Stimulated activated CD4-positive, alpha-beta T cell treated with anti-CD3 and anti-CD28 coated beads, Interleukin-4, amount 100 ng/mL, for 4 hours (primary cell): Measurements from ENCODE around the gene KBTBD13.
"Not testable (repeated sequence)": the region's sequence is repeated elsewhere in the genome, so short reads cannot be mapped to it uniquely, and the experiment has no call there.

Experiments
- DNase-seq, 2 experiments: peaks; one replicate each; pipeline ENCODE4 v3.0.0-alpha.2; 2020

The KBTBD13 gene

DNA sequence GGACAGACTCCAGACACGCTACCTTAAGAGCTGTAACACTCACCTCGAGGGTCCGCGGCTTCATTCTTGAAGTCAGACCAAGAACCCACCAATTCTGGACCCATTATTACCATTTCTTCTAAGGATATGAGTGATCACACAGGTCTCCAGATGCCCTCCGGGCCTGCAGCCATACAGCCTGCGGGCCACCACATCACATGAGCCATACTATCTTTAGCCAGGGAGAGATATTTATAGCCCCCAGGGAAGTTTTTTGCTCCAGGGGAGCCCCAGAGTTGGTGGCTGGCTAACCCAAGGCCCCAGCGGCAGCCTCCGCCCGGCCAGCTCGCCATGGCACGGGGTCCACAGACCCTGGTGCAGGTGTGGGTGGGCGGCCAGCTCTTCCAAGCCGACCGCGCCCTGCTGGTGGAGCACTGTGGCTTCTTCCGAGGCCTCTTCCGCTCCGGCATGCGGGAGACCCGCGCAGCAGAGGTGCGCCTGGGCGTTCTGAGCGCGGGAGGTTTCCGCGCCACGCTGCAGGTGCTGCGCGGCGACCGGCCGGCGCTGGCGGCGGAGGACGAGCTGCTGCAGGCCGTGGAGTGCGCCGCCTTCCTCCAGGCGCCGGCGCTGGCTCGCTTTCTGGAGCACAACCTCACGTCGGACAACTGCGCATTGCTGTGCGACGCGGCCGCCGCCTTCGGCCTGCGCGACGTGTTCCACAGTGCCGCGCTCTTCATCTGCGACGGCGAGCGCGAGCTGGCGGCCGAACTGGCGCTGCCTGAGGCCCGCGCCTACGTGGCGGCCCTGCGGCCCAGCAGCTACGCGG, at the start of gene KBTBD13:
TSS of gene KBTBD13 (plus strand) at position 261 of the 805 bp plus-strand sequence. CDS start at position 331, 70 bp downstream.
- DNase-seq, result no peak

DNA sequence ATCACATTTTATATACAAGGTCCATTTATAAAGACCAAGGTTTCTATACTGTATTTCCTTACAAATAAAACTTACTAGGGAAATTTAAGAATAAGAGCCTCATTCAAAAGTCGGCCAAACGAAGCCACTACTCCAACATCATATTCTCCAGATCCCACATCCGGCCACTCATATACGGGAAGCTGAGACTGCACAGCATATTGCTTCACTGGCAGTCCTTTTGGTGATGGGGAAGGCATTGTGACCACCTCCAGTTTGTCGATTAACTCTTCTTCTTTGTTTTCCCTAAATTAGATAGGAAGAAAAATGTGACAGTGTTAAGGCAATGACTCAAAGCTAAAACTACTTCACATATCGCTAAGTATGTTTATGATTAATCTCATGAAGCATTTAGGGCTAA, 49.8 kb upstream of the KBTBD13 start:
- DNase-seq, result no peak

DNA sequence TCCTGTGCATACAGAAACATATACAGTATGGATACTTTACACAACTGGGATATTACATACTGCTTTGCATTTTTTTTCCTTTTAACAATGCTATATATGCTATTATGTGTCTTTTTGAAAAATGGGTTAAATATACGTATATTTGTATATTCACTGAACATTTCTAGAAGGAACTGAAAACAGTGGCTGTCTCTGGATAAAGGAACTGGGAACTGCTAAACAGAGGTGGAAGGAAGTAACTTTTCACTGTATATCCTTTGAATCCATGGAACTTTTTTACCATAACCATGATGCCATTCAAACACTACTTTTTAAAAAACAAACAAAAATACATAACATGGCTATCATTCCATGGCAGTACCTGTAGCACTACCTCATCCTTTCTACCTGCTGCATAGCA, 49.0 kb upstream of the KBTBD13 start:
- no peak for DNase-seq

DNA sequence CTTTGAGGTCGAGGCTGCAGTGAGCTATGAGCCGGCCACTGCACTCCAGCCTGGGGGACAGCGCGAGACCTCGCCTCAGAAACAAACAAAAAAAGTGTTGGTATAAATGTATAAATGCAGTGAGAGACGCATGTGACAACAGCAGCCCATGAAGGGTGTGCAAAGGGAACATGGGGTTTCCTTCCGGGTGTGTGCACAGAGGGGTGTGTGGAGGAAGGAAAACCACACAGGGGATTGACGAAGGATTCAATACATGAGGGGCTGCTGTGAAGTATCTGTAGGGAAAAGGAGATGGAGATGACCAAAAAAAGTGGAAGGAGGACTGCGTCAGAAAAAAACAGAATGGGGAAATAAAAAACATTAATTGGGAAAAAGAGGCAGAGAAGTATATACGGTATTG, 48.2 kb upstream of the KBTBD13 start:
- DNase-seq, result no peak

DNA sequence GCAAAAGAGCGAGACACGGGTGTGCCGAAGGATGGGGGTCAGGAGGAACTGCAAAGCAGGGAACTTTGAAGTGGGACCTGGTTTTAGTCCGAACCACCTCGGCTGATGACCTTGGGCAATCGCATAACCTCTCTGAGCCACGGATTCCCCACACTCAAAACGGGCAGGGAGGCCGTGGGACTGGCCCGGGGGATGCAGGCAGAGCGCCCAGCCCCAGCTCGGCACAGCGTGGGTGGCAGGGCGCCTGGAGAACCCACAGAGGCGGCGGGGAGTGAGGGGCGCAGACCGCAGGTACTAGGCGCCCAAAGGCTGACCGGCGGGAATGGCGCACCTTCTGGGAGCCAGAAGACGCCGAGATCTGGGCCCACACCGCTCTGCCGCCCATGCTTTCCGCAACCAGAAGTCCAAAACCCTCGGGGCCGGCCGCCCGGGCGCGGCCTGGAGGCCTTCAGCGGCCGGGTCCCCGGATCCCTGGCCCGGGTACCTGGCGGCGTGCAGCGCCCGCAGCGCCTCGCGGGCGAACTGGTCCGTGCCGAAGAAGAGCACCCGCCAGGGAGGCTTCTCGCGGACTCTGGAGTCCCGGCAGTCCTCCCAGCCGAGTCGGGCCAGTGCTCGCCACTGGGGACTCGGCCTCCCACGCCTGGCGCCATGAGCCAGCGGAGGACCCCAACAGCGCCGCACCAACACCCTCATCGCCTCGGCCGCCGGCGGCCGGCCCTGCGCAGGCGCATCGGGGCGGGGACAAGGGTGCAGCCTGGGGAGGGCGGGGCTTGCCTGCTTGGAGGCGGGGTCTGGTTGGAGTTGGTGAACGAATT, 47.4 kb upstream of the KBTBD13 start, which contains the start of gene MTFMT:
TSS of gene MTFMT (minus strand) at position 719 of the 815 bp plus-strand sequence. CDS start at position 693, 26 bp downstream.
- peak; percentile 89 to 97 for DNase-seq

DNA sequence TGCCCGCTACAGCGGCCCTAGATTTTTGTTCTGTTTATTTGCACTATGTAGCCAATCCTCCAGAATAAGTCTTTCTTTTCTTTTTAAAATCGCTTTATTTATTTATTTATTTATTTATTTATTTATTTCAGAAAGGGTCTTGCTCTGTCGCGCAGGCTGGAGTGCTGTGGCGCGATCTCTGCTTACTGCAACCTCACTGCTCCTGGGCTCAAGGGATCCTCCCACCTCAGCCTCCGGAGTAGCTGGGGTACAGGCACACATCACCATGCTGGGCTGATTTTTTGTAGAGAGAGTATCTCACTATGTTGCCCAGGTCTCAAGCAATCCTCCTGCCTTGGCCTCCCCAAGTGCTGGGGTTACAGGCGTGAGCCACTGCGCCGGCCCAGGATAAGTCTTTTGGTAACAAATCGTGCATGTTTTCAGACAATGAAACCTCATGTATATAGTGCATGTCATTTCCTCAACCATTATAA, 46.8 kb upstream of the KBTBD13 start:
- DNase-seq, result no peak

DNA sequence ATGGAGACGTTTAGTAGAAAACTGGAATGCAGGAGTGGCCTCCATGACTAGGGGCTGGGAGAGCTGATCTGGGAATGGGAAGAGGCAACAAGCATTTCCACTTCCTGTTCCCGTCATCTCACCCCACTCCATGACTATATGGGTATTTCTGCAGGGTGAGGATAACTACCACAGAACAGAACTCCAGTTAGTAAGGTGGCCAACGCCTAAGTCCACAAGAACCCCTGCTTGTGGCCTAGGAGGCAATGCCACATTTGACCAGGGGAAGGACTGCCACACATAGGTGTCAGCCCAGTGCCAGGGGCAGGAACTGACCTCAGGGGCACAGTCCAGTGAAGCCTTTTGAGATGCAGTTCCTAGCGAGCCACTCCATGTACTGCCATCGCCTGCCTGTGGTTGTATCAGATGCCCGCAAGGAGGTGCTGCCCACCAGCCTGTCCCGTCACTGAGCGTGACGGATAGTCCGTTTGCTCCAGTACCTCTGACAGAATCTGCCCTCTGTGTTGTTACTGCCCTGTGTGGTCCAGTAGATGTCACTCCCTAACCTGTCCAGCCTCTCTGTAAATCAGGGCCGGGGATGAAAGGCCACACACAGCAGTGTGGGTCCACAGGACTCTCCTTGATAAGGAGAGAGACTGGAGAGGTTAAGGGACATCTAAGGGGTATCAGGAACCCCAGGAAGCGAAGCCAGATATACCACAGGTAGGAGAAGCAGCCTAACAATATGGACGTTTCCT, 43.6 kb upstream of the KBTBD13 start:
- peak; percentile 12 to 23 for DNase-seq

DNA sequence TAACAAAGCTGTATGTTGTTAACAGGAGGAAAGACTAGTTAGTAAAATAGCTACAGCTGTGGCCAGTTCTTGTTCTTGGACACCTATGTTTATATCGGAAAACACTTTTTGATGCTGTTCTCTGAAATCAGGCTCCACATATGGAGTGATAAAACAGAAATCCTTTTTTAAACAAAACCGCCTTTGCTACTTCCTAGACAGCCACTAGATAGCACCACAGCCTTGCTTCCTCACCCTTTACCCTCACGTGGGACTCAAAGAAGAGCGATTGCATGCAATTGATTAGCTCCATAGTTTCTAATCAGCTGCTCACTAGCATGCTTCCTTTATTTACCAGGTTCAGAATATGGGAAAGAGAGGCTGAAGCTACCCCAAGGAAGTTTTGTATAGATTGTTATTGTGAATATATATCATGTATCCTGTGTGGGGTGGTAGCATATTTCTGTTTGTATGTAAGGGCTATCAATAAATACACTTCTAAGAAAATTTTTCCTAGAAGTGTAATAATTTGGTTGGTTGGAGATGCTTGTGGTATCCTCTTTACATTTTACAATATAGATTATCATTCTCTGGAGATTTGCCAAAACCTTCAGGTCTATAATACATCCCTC, 42.8 kb upstream of the KBTBD13 start:
- DNase-seq, result peak in 1 of 2 experiments; percentile 14

DNA sequence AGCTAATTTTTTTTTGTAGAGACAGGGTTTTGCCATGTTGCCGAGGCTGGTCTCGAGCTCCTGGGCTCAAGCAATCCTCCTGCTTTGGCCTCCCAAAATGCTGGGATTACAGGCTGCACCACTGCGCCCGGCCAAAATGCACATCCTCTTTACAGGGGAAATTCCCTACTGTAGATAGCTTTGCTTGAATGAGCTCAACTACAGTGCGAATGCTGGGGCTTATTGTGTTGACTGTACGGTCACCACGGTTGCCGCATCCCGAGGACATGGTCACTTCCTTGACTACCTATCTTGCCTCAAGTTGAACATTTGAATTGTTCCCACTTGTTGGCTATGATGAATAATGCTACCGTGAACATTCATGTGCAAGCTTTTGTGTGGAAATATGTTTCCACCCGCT, 41.8 kb upstream of the KBTBD13 start:
- DNase-seq, result no peak

DNA sequence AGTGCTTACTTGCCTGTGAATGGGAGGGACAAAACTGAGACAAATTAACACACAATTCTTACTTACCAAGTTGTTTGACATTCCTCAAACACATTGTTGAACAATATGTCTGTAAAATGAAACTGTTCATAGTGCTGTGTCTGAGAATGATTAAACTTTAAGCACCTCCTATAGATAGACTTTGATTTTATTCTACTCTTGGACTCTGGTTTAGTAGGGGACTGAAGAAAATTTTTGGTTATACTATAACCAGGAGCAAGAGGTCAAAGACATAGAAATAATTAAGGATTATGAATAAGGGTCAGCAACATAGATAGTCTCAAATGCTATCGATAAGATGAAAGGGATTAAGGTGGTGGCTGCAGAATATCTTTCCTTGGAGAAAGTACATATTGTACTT, 39.2 kb upstream of the KBTBD13 start:
- DNase-seq, result no peak

DNA sequence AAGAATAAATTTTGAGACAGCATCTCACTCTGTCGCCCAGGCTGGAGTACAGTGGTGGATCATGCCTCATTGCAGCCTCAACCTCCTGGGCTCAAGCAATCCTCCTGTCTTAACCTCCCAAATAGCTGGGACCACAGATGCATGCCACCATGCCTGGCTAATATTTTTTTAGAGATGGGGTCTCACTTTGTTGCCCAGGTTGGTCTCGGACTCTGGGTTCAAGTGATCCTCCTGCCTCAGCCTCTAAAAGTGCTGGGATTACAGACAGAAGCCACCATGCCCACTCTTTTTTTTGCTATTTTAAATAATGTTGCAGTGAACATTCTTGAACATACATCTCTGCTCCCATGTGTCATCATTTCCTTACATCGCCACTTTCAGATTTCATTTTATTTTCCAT, 38.1 kb upstream of the KBTBD13 start:
- no peak for DNase-seq

DNA sequence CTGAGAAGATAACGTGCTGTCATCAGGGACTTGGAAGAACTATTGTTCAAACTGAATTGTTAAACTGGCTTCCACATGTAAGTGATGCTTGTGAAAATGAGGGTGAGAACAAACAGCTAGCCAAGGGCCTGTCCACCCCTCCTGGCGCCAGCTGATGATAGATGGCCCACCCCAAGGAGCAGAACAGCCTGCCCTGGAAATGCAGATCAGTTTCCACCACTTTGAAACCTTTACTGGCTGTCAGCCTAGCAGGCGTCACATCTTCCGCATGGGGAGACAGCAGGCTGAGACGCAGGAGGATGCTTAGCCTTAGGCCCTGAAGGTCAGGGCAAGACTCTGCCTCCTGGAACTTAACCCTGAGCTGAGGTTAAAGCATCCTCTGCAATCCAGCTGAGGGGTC, 37.7 kb upstream of the KBTBD13 start:
- DNase-seq, result no peak

DNA sequence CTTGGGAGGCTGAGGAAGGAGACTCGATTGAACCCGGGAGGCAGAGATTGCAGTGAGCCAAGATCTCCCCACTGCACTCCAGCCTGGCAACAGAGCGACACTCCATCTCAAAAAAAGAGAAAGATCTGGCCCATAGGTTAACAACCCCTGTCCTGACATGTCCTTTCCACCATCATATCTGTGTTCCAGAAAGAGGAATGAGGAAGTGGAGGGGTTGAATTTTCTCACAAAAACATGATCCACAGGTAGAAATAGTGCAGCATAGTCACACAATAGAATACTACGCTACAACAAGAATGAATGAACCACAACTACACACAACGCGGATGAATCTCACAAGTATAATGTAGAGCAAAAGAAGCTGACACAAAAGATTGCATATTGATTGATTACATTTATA, 36.1 kb upstream of the KBTBD13 start:
- no peak for DNase-seq

DNA sequence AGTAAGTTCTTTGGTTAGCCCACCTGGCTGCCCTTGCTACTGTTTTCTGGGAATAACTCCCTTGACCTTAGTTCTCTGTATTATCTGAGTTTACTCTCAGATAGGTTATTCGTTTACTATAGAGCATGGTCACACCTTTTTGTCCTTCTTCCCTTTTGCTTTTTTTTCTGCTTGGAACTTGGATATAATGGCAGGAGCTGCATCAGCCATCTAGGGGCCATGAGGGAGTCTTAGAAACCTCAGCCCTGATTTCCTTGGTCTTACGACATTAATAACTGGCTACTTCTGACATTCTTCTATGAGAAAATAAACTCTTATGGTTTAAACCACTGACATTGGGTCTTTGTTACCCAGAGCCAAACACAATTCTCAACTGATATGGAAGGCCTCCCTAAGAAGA, 34.8 kb upstream of the KBTBD13 start:
- DNase-seq, result no peak

DNA sequence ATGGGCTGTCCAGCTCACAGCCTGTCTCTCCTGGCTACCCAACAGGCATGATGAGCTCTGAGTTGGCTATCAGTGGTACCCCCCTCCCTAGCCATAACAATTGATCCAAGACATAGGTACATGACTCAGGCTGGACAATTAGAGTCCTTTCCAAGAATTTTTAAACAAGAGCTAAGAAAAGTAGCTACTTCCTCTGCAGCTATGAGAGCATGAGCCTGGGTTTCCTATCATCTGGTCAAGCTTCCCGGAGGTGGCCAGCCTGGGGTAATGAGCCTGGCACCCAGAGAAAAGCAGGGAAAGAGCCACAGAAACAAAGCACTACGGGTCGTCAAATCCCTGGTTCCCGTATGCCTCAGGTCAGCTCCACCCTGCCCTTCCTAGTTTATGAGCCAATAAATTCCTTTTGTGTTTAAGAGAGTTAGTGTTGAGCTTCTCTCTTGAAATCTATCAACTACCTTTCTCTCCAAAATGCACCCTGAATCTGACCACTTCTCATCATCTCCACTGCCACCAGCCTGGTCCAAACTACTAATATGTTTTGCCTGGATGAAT, 33.7 kb upstream of the KBTBD13 start:
- no peak for DNase-seq

DNA sequence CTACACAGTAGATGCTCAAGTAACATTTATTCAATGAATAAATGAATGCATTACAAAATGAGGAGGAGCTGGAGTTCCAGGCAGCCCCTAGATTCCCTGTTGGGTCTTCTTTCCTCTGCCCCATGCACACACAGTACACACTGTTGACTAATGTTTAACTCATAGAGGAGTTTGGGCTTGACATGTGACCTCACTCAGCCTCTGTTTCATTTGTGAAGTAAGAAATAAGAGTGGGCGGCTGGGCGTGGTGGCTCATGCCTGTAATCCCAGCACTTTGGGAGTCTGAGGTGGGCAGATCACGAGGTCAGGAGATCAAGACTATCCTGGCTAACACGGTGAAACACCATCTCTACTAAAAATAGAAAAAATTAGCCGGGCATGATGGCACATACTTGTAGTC, 32.3 kb upstream of the KBTBD13 start:
- DNase-seq, result not testable (repeated sequence)

DNA sequence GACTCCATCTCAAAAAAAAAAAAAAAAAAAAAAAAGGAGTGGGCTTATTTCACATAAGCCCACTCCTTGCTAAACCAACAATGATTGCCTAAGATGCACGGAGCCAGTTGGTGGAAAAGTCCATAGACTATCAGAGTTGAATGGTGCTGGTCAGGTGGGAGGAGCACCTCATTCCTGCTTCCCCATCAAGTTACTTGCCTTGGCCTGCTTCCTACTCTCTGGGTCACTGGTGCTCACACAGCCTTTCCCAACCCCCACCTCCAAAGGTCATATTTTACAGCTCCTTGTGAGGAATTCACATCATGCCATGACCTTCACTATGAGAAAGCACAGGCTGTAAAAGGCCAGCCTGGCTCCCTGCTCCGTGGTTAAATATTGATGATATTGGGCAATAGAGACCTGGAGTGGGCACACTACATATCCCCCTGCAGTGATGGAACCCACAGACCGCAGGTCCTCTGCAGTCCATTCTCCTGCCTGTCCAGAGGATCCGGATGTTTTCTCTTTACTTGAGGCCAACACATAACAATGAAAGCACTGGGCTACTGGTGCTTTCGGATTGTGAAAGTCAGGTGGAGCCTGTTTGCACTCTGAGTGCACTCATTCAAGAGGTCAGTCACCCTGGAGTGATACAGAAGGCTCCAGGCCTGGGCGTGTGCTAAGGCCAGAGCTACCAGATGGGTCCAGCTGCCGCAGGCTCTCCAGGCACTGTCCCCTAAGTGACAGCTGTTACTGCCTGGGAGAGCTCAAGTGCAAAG, 31.6 kb upstream of the KBTBD13 start, which contains the start of gene SLC51B:
TSS of gene SLC51B (plus strand) at position 664 of the 758 bp plus-strand sequence. CDS start 4,618 bp downstream, outside the sequence.
- DNase-seq, result no peak

DNA sequence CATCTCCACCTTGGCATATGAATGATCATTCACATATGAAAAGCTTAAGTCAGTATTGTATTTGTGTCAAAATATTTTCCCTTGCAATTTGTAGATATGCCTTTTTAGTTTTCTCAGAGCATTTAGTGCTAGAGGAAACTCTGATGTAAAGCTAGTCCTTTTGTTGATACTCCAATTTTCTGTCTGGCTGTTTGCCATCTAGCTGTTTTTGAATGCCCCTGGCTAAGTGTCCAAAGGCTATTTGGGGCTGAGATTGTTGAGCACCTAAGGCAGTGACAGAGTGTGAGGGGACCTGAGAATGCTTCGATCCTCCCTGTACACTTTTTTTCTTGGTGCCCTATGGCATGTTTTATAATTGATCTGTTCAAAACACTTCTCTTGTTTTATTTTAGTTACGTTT, 28.3 kb upstream of the KBTBD13 start:
- no peak for DNase-seq

DNA sequence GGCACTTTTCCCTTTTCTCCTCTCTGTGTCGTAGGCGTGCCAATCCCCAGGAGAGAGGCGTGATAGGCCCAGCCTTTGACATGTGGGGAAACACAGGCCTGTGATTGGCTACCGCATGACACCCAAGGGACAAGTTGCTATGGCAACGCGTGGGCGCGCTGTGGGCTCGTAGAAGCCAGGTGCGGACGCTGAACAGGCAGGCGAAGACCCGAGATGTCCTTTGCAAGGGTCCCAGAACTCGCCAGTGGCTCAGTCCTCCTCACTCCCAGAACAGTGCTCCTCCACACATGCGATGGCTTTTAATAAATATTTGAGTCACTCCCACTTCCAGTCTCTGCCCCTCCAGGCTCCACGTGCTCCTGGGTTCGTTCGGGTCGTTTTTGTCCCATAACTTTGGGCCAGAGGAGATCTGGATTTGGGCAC, 27.1 kb upstream of the KBTBD13 start:
- DNase-seq, result peak; percentile 87 to 90

DNA sequence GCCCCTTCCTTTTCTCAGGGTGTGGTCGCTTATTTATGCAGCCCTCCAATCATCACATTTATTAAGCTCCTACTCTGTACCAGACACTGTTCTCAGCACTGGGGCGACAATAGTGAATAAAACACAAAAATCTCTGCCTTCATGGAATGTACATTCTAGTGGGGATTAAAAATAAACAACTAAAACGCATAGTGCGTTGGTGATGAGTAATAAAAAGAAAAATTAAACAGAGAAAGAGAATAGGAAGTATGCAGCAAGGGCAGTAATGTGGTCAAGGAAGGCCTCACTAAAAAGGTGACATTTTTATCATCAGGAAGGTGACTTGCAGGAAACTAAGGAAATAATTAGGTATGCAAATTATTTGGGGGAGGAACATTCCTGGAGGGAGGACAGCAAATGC, 26.3 kb upstream of the KBTBD13 start:
- no peak for DNase-seq

DNA sequence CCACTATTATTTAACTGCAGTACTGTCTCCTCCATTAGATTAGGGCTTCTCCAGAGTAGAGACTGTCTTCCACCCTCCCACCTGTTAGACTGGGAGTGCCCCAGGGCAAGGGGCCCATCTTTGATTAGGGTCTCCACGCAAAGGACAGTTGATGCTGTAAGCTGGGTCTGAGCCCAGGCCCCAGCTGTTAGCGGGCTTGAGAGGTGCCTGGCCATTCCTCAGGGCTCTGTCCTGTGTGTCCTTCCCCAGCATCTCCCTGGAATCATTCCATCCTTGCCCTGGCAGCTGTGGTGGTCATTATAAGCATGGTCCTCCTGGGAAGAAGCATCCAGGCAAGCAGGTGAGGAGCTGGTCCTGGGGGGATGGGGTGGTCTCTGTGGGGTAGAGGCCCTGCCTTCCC, 25.3 kb upstream of the KBTBD13 start:
- DNase-seq, result no peak
